Calu3 (cell line): ENCODE results near the gene RNF213. TPM values are rescaled to one million over a fixed set of nuclear protein-coding genes. Genes with fewer than 3 reads are reported as not detected.

ENCODE experiments used
- BruUV-seq: library from RNA; stranded (reverse); fragments of 400-500 nt; replicated peaks from 2 replicates; lab custom pipeline; 2021; lab: Mats Ljungman, UMichigan
- CTCF ChIA-PET: fragments of 300-600 bp; sonication (Branson Sonifier 250); formaldehyde crosslinking; loops from one replicate; lab custom pipeline; 2022; ENCODE audit warnings: antibody characterized with exemption; lab: Charles Lee
- DNase-seq: peaks from one replicate; pipeline ENCODE4 v3.0.0; 2022
- H3K27ac Mint-ChIP-seq: one replicate; pipeline ENCODE4 v1.8.0; 2022; ENCODE audit warnings: mixed read lengths; ENCODE audit not compliant: unreplicated experiment
- H3K27me3 Mint-ChIP-seq: one replicate; pipeline ENCODE4 v1.8.0; 2022; ENCODE audit warnings: mixed read lengths; ENCODE audit not compliant: unreplicated experiment
- H3K36me3 Mint-ChIP-seq: one replicate; pipeline ENCODE4 v1.8.0; 2022; ENCODE audit warnings: mild to moderate bottlenecking, moderate library complexity, mixed read lengths; ENCODE audit not compliant: insufficient read depth, unreplicated experiment
- H3K4me1 Mint-ChIP-seq: one replicate; pipeline ENCODE4 v1.8.0; 2022; ENCODE audit warnings: mild to moderate bottlenecking, low read depth, mixed read lengths; ENCODE audit not compliant: unreplicated experiment
- H3K4me3 Mint-ChIP-seq: one replicate; pipeline ENCODE4 v1.8.0; 2022; ENCODE audit warnings: mild to moderate bottlenecking, low read depth, moderate library complexity, mixed read lengths; ENCODE audit not compliant: unreplicated experiment
- H3K9me3 Mint-ChIP-seq: one replicate; pipeline ENCODE4 v1.8.0; 2022; ENCODE audit warnings: low read depth, mixed read lengths; ENCODE audit not compliant: unreplicated experiment
- CTCF ChIP-seq: fragments of 200-600 bp; IDR thresholded peaks from one replicate; pipeline ENCODE4 v1.8.0; 2022; ENCODE audit warnings: antibody characterized with exemption; ENCODE audit not compliant: unreplicated experiment
- intact Hi-C: fragments of 100-400 bp; cut with micrococcal nuclease; formaldehyde crosslinking; loops from one replicate; pipeline ENCODE4 v1.10.0; 2022; ENCODE audit not compliant: unreplicated experiment
- total RNA-seq: library from RNA; stranded (reverse); gene quantifications from 2 replicates; pipeline ENCODE4 v1.2.3, GENCODE V29; 2022

The RNF213 gene
- total RNA-seq, 1 experiment from 2014 or later = 221 TPM

DNA sequence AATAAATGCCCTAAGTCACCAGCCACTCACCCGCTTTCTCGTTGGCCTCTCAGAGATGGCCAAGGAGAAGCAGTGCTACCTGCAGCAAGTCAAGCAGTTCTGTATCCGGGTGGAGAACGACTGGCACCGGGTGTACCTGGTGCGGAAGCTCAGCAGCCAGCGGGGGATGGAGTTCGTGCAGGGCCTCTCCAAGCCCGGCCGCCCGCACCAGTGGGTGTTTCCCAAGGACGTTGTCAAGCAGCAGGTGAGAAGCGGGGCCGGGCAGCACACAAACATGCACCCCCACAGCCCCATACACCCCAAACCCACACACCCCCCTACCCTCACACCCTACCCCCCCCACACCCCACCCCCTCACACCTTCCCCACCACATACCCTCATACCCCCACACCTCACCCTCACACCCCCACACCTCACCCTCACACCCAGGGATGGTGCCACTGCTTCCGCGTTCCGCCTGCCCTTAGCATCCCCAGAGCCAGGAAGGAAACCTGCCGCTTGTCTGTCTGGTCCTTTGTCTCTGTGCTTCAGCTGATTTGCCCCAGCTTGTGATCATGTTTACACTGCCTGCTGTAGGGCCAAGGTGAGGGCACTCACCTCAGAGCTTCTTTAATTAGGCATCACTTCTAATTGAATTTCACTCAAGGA, 112.4 kb downstream of the RNF213 start:
- H3K4me1 Mint-ChIP-seq = no peaks in the 10 kb centered on the region
- no peak for DNase-seq
- intact Hi-C loops = no loop called here
- no peak overlapping the region for H3K4me3 Mint-ChIP-seq
- H3K36me3 Mint-ChIP-seq = peaks cover 79% of the 10 kb centered on the region
- CTCF ChIA-PET = no interaction called here
- BruUV-seq = no TSS peak
- no peaks in the 10 kb centered on the region for H3K9me3 Mint-ChIP-seq
- H3K27me3 Mint-ChIP-seq = no peaks in the 10 kb centered on the region
- no peak overlapping the region for H3K27ac Mint-ChIP-seq
- no peak for TF ChIP-seq CTCF

DNA sequence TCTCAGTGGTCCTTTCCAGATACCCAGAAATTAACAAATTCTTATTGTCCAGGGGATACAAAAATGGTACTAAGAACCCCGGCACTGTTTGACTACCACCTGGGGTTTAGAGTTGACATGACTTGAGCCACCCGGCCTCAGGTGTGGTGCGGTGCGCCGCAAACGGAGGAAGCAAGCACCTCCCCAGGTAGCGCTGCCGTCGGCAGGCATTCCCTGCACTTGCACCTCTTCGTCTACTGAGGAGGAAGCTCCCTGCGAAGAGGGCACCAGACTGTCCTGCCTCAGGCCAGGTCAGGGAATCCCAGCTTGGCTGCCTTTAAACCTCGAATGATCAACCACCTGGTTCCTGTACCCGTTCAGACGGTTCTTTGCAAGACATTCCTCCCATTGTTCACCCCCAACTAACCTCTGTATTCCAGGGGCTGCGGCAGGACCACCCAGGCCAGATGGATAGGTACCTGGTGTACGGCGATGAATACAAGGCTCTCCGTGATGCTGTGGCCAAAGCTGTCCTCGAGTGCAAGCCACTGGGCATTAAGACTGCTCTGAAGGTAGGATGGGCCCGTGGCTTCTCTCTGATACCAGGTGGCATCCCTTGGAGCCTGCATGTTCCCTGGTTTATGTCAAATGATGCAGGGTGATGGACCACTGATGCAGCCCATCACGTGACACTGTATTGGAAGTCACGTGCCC, 113.5 kb downstream of the RNF213 start:
- DNase-seq = no peak
- peaks cover 73% of the 10 kb centered on the region for H3K36me3 Mint-ChIP-seq
- no peaks in the 10 kb centered on the region for H3K9me3 Mint-ChIP-seq
- no peak overlapping the region for H3K27ac Mint-ChIP-seq
- no peak overlapping the region for H3K4me3 Mint-ChIP-seq
- no TSS peak for BruUV-seq
- intact Hi-C loops = no loop called here
- no peaks in the 10 kb centered on the region for H3K27me3 Mint-ChIP-seq
- CTCF ChIA-PET = no interaction called here
- H3K4me1 Mint-ChIP-seq = no peaks in the 10 kb centered on the region
- no peak for TF ChIP-seq CTCF

GRCh38 chr17:80374732-80375585, 114.3 kb downstream of the RNF213 start:
- H3K27me3 Mint-ChIP-seq = no peaks in the 10 kb centered on the region
- no peak overlapping the region for H3K4me3 Mint-ChIP-seq
- intact Hi-C loops = no loop called here
- no peaks in the 10 kb centered on the region for H3K4me1 Mint-ChIP-seq
- H3K36me3 Mint-ChIP-seq = peaks cover 69% of the 10 kb centered on the region
- CTCF ChIA-PET = no interaction called here
- no peak for DNase-seq
- no peak overlapping the region for H3K27ac Mint-ChIP-seq
- TF ChIP-seq CTCF = no peak
- BruUV-seq = no TSS peak
- H3K9me3 Mint-ChIP-seq = no peaks in the 10 kb centered on the region

- TF ChIP-seq CTCF = no peak
- BruUV-seq = no TSS peak
- no peak for DNase-seq
- no peak overlapping the region for H3K27ac Mint-ChIP-seq
- H3K4me3 Mint-ChIP-seq = no peak overlapping the region
- CTCF ChIA-PET = no interaction called here
- H3K4me1 Mint-ChIP-seq = no peaks in the 10 kb centered on the region
- peaks cover 83% of the 10 kb centered on the region for H3K36me3 Mint-ChIP-seq
- no peaks in the 10 kb centered on the region for H3K27me3 Mint-ChIP-seq
- intact Hi-C loops = no loop called here
- no peaks in the 10 kb centered on the region for H3K9me3 Mint-ChIP-seq
Measured at GRCh38 chr17:80376531-80376930, 115.9 kb downstream of the RNF213 start.
